GM15510 (cell line): ENCODE measurements around the gene CSH1.
"Not testable (repeated sequence)": the region's sequence is repeated elsewhere in the genome, so short reads cannot be mapped to it uniquely, and the experiment has no call there.

ENCODE experiments used
- POLR2A ChIP-seq: IDR thresholded peaks from 3 replicates; pipeline ENCODE4 v1.6.1; 2011; ENCODE audit warnings: borderline replicate concordance; ENCODE audit not compliant: insufficient read length; ENCODE audit errors: extremely low read depth

Gene CSH1

DNA sequence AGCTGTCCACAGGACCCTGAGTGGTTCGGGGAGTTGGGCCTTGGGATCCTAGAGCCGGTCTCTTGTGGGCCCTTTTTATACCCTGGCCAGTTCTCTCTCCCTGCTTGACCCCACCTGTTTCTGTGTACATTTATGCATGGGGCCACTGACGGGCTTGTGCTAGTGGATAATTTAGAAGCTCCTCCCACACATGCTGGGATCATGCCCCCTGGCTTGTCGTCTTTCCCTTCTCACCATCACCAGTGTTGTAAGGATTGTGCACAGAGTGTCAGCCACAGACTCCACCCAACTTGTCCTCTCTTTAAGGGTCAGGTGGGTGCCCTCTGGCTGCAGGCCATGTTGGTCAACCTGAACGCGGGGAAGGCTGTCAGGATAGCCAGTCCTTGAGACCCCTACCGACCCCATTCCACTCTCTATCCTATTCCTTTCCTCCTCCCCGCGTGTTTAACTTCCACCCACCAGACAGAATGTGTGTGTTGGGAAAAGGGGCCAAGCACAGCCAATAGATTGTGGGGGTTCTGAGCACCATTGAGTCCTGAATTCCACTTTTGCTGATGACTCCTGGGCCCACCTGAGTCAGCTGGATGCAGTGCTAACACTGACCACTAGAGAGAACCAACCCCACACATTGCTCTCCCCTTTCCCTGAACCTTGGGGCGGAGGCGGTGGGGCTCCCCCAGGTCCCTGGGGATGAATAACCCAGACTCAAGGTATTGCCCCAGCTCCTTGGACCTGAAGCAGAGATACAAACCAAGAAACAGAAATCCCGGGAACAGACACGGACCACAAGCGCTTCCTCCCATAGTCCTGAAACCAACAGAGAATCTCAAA, at the start of gene CSH1:
CSH1 (minus strand) TSS at position 51 of the 831 bp plus-strand sequence. CDS start 63 bp downstream, outside the sequence.
- not testable (repeated sequence) for TF ChIP-seq POLR2A

GRCh38 chr17:63945784-63946439, 49.5 kb upstream of the CSH1 start:
- no peak for TF ChIP-seq POLR2A

GRCh38 chr17:63944736-63945499, 48.5 kb upstream of the CSH1 start:
- TF ChIP-seq POLR2A: no peak

DNA sequence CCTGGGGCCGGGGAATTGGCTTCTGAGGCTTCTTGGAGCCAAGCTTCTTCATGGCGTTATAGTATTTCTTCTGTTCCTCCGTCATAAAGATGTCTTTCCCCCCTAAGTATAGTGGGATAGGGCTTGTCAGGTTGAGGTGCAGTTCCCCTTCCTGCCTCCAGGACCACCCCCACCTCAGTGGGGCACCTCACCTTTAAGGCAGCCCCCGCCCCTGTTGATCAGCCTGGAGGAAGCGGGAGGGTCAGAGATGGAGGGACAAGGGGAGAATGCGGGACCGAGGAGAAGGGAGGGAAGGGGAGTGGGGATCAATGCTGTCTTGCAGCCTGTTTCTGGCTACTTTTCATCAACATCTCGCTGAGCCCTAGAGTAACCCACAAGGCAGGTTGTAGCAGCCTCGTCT, 47.4 kb upstream of the CSH1 start:
- TF ChIP-seq POLR2A: no peak

GRCh38 chr17:63942309-63942985, 46.1 kb upstream of the CSH1 start:
- TF ChIP-seq POLR2A: no peak

DNA sequence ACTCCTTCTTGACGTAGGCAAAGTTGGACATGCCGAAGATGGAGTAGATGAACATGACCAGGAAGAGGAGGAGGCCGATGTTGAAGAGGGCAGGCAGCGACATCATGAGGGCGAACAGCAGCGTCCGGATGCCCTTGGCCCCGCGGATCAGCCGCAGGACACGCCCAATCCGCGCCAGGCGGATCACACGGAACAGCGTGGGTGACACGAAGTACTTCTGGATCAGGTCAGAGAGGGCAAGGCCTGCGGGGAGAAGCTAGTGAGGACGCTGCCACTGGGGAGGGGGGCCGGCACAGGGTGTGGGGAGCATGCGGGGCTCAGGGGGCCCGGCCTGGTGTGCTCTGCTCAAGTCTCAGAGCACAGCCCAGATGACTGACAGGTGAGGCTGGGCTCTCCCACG, 45.4 kb upstream of the CSH1 start:
- TF ChIP-seq POLR2A: no peak

DNA sequence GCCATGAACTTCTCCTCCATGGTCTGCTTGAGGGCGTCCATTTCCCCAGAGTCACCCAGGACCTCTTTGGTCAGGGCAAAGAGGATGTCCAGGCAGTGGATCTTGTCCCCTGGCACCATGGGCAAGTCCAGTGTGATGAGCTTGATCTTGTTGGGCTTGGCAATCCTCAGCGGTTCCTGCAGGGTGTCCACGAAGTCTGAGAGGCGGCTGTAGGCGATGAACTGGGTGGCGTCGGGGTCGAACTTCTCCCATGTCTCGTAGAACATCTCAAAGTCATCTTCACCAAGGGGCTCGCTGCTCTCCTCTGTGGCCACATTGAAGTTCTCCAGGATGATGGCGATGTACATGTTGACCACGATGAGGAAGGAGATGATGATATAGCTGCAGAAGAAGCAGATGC, 44.8 kb upstream of the CSH1 start:
- TF ChIP-seq POLR2A: no peak

DNA sequence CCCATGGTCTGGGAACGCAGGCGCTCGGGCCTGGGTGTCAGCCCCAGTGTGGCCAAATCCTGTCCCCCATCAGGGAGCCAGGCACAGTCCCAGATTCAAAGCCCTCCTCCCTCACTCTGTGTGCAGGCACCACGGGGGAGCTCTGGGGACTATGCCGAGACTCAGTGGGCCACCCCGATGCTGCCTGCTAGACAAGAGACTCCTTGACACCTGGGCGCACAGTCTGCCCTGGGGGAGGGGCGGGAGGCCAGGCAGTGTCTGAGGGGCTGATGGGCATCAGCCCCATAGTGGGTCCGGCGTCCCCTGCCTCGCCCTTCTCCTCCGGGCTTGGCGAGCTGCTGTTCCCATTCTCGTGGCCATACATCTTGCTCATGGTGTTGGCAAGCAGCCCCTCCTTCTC, 44.2 kb upstream of the CSH1 start:
- no peak for TF ChIP-seq POLR2A

DNA sequence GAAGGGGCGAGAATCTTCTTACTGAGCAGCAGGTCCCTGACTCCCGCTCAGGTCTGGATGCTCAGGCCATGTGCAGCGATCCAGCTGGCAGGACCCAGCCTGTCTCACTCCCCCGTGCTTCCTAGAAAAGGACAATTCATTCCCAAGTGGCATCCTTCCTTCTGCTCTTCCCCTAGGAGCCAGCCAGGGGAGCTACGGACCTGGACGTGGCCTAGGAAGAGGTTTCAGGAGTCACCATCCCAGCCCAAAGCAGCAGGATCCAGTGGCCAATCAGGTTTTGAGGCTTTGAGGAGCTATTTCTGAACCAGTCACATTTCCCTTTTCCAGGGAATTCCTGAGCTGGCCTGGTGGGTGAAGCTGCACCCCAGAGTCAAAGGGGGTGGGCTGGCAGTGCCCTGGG, 43.5 kb upstream of the CSH1 start:
- no peak for TF ChIP-seq POLR2A

- TF ChIP-seq POLR2A: no peak
Measured at GRCh38 chr17:63939401-63939800, 43.0 kb upstream of the CSH1 start.

DNA sequence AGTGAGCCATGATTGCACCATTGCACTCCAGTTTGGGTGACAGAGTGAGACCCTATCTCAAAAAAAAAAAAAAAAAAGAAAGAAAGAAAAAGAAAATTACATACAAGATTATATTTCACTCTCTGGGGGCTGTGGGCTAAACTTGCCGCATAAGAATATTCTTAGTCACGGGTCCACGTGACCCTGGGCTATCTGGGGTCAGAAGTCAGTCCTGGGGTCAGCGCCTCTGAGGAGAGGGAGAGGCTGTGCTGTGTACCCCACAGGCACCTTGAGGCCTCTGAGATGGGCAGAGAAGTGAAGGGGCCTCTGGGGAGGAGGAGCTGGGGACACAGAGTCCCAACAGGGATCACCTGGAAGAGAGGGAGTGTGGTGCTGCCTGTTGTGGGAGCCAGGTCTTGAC, 41.5 kb upstream of the CSH1 start:
- TF ChIP-seq POLR2A: no peak

- no peak for TF ChIP-seq POLR2A
Measured at GRCh38 chr17:63937319-63937718, 40.9 kb upstream of the CSH1 start.

DNA sequence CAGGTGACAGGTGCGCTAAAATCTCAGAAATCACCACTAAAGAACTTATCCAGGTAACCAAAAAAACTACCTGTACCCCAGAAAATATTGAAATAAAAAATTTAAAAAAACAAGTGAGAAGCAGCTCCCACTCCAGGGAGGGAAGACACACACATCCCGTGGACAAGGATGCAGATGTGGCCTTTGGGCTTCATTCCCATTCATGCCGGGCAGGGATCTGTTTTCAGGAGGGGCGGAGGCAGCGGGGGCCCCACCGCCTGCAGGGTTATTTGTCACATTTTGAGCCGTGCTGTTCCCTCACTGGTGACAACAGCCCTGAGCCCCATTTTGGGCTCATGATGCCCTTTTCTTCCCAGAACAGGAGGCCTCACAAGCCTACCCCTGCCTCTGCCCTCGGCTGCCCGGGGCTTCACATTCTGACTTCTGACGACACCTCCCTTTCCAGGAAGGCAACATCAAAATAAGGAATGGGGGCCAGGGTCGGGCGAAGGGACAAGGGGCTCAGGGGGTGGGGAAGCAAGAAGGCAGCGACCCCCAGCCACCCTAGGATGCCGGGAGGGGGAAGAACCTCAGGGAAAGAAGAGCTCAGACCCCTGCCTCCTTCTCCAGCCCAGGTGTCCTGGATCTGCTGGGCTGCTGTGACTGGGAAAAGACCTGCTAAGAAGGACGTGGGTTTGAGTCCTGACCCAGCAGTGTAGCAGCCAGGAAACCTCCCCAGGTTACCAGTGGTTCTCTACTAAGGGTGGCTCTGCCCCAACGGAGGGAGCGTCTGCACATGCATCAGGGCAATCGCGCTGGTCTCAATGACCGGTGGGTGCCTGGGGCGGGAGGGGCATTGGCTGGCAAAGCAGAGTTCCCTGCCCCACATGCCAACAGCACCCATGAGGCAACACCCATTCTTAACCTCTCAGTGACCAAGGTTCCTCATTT, 38.1 kb upstream of the CSH1 start:
- no peak for TF ChIP-seq POLR2A

DNA sequence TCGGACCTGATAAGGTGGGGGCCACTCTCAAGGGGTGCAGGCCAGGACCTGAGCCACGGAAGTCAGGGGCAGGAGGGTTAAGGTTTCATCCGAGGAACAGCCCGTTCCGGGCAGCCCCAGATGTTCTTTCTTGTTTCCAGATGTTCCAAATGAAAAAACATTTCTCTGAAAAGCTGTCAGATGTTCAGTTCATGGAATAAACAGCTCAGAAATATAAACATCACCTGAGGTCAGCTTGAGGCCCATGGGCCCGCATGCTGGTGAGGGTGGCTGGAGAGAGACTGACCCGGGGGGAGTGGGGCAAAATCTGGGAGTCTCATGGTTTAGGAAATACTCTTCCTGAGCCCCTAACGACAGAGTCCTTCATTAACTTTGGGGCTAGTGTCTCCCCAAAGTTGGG, 37.2 kb upstream of the CSH1 start:
- TF ChIP-seq POLR2A: no peak
